Pons (tissue), 1 donor: ENCODE data around the gene S100A11.

Experiments
- DNase-seq: peaks from one replicate; pipeline ENCODE4 v3.0.0-alpha.2; 2016; ENCODE audit warnings: low spot score

S100A11 gene

GRCh38 chr1:152039461-152039860 lies 2.7 kb upstream of the S100A11 start:
- DNase-seq = no peak

GRCh38 chr1:152038871-152039270 lies 2.1 kb upstream of the S100A11 start:
- DNase-seq = no peak

- no peak for DNase-seq
Observed at GRCh38 chr1:152035539-152036266, 1.1 kb downstream of the S100A11 start.

GRCh38 chr1:152034654-152035538 lies 1.9 kb downstream of the S100A11 start:
- no peak for DNase-seq

GRCh38 chr1:152034324-152034653 lies 2.5 kb downstream of the S100A11 start:
- no peak for DNase-seq

- no peak for DNase-seq
Observed at GRCh38 chr1:152029929-152030211, 6.9 kb downstream of the S100A11 start.

- no peak for DNase-seq
Observed at GRCh38 chr1:152029144-152029928, 7.5 kb downstream of the S100A11 start.

GRCh38 chr1:152026895-152027294 lies 9.9 kb downstream of the S100A11 start:
- no peak for DNase-seq

- no peak for DNase-seq
Observed at GRCh38 chr1:152024223-152024622, 12.6 kb downstream of the S100A11 start.

GRCh38 chr1:152023221-152023620 lies 13.6 kb downstream of the S100A11 start:
- DNase-seq = no peak

GRCh38 chr1:152022474-152022873 lies 14.3 kb downstream of the S100A11 start:
- no peak for DNase-seq

- DNase-seq = no peak
Observed at GRCh38 chr1:152021569-152021968, 15.2 kb downstream of the S100A11 start.

- no peak for DNase-seq
Observed at GRCh38 chr1:152020849-152021248, 16.0 kb downstream of the S100A11 start.

- DNase-seq = no peak
Observed at GRCh38 chr1:152018537-152018936, 18.3 kb downstream of the S100A11 start.

- no peak for DNase-seq
Observed at GRCh38 chr1:152015766-152016165, 21.0 kb downstream of the S100A11 start.

- no peak for DNase-seq
Observed at GRCh38 chr1:152014943-152015342, 21.9 kb downstream of the S100A11 start.

- no peak for DNase-seq
Observed at GRCh38 chr1:152013664-152014237, 23.1 kb downstream of the S100A11 start.

- DNase-seq = no peak
Observed at GRCh38 chr1:152009691-152010090, 27.1 kb downstream of the S100A11 start.

- DNase-seq = no peak
Observed at GRCh38 chr1:152007047-152007446, 29.8 kb downstream of the S100A11 start.

- no peak for DNase-seq
Observed at GRCh38 chr1:152005360-152005912, 31.4 kb downstream of the S100A11 start.

GRCh38 chr1:152003846-152004442 lies 32.9 kb downstream of the S100A11 start:
- no peak for DNase-seq

GRCh38 chr1:152002960-152003359 lies 33.8 kb downstream of the S100A11 start:
- DNase-seq = no peak
